B cell (primary cell): Measurements from ENCODE around the gene FLT1. TPM values are rescaled to one million over a fixed set of nuclear protein-coding genes. Genes with fewer than 3 reads are reported as not detected.

Experiments used
- ATAC-seq: fragments of 200-7000 bp; cut with Tn5 transposase; one replicate; pipeline ENCODE4 v1.10.0; 2021; ENCODE audit warnings: low read depth, mild to moderate bottlenecking, moderate number of reproducible peaks, moderate library complexity
- CTCF ChIA-PET: fragments of 350-600 bp; sonication (Branson Sonifier 250); formaldehyde crosslinking; loops from one replicate; lab custom pipeline; 2021; ENCODE audit warnings: antibody characterized with exemption, inconsistent platforms; lab: Charles Lee
- POLR2A ChIA-PET: fragments of 350-600 bp; sonication (Branson Sonifier 250); formaldehyde crosslinking; loops from one replicate; lab custom pipeline; 2021; ENCODE audit warnings: antibody characterized with exemption; lab: Charles Lee
- DNase-seq: peaks from one replicate; pipeline ENCODE4 v3.0.0; 2013
- H2AFZ ChIP-seq: 2 replicates; pipeline ENCODE4 v1.6.1; 2012; ENCODE audit warnings: mild to moderate bottlenecking, low read depth, low read length; ENCODE audit not compliant: insufficient read depth, poor library complexity, severe bottlenecking
- H3K27ac ChIP-seq, 2 donors: 1 replicate in 1 of 2; 2 replicates in 1 of 2; pipeline ENCODE4 v1.5.1; 2012 to 2013; ENCODE audit warnings: low read length in 2 of 2, mild to moderate bottlenecking in 2 of 2, moderate library complexity in 1 of 2
- H3K27me3 ChIP-seq, 4 experiments: fragments of 200-600 bp in 1 of 4; sonication (generic) in 1 of 4; replicated peaks in 1 of 4; 1 replicate in 2 of 4; 2 replicates in 2 of 4; pipeline versions ENCODE4 v1.6.1 to v1.7.0; 2013 to 2016; ENCODE audit warnings: low read length in 3 of 4, mild to moderate bottlenecking in 2 of 4, mixed read lengths in 1 of 4, moderate library complexity in 1 of 4; ENCODE audit not compliant: insufficient read depth in 4 of 4, control insufficient read depth in 3 of 4; ENCODE audit errors: control extremely low read depth in 1 of 4
- H3K36me3 ChIP-seq, 2 experiments: replicated peaks in 1 of 2; 1 replicate in 1 of 2; 2 replicates in 1 of 2; pipeline versions ENCODE4 v1.6.1 to v1.7.1; 2013; ENCODE audit warnings: low read length in 1 of 2; ENCODE audit not compliant: insufficient read depth in 2 of 2, control insufficient read depth in 1 of 2; ENCODE audit errors: control extremely low read depth in 1 of 2, extremely low read depth in 1 of 2
- H3K4me1 ChIP-seq, 2 donors: fragments of 200-600 bp in 1 of 2; sonication (generic) in 1 of 2; 1 replicate in 1 of 2; 2 replicates in 1 of 2; pipeline versions ENCODE4 v1.5.1 to v1.6.1; 2013 to 2017; ENCODE audit warnings: low read length in 2 of 2; ENCODE audit not compliant: control insufficient read depth in 2 of 2, insufficient read depth in 2 of 2
- H3K4me2 ChIP-seq: replicated peaks from 2 replicates; pipeline ENCODE3; 2012; ENCODE audit warnings: mild to moderate bottlenecking, low read depth, low read length; ENCODE audit not compliant: poor library complexity, severe bottlenecking
- H3K4me3 ChIP-seq, 5 experiments: fragments of 200-600 bp in 1 of 5; sonication (generic) in 1 of 5; 1 replicate in 3 of 5; 2 replicates in 2 of 5; pipeline versions ENCODE4 v1.5.1 to v1.7.0; 2011 to 2016; ENCODE audit warnings: low read length in 4 of 5, mild to moderate bottlenecking in 4 of 5, low read depth in 2 of 5, control low read depth in 1 of 5, moderate library complexity in 1 of 5; ENCODE audit not compliant: insufficient read depth in 1 of 5; ENCODE audit errors: control extremely low read depth in 1 of 5, extremely low read depth in 1 of 5
- H3K79me2 ChIP-seq: fragments of 200-600 bp; sonication (generic); one replicate; pipeline ENCODE4 v1.6.0; 2016; ENCODE audit warnings: low read length; ENCODE audit not compliant: control insufficient read depth, insufficient read depth
- H3K9ac ChIP-seq: fragments of 200-600 bp; sonication (generic); 2 replicates; pipeline ENCODE4 v1.6.1; 2017; ENCODE audit warnings: mild to moderate bottlenecking, low read length, moderate library complexity
- H3K9me3 ChIP-seq, 3 donors: one replicate each; pipeline versions ENCODE4 v1.6.1 to v1.7.1; 2013; ENCODE audit warnings: low read length in 2 of 3; ENCODE audit not compliant: control insufficient read depth in 2 of 3, insufficient read depth in 1 of 3; ENCODE audit errors: control extremely low read depth in 1 of 3
- H4K20me1 ChIP-seq: 2 replicates; pipeline ENCODE4 v1.6.0; 2012; ENCODE audit warnings: mild to moderate bottlenecking, low read length; ENCODE audit not compliant: insufficient read depth, control insufficient read depth, poor library complexity, severe bottlenecking
- H3K27ac Mint-ChIP-seq: one replicate; pipeline ENCODE4 v1.8.0; 2021; ENCODE audit warnings: mixed read lengths
- H3K27me3 Mint-ChIP-seq: one replicate; pipeline ENCODE4 v1.8.0; 2021; ENCODE audit warnings: mixed read lengths
- H3K4me1 Mint-ChIP-seq: one replicate; pipeline ENCODE4 v1.8.0; 2021; ENCODE audit warnings: mixed read lengths
- H3K4me3 Mint-ChIP-seq: one replicate; pipeline ENCODE4 v1.8.0; 2021; ENCODE audit warnings: mixed read lengths
- H3K9me3 Mint-ChIP-seq: one replicate; pipeline ENCODE4 v1.8.0; 2022; ENCODE audit warnings: mixed read lengths; ENCODE audit not compliant: insufficient read depth
- EZH2 ChIP-seq: IDR thresholded peaks from 2 replicates; pipeline ENCODE4 v1.6.1; 2012; ENCODE audit warnings: borderline replicate concordance, low read depth, mild to moderate bottlenecking, moderate library complexity, low read length; ENCODE audit not compliant: insufficient read depth, poor library complexity, severe bottlenecking
- WGBS: methylation state at CpG from one replicate; pipeline ENCODE4 v1.1.5; 2013; ENCODE audit warnings: missing lambda C conversion rate; ENCODE audit not compliant: insufficient coverage; 5-methylcytosine and 5-hydroxymethylcytosine counted together
- intact Hi-C: fragments of 100-400 bp; cut with micrococcal nuclease; formaldehyde crosslinking; loops from one replicate; pipeline ENCODE4 v1.10.0; 2022
- polyA plus RNA-seq: library from polyadenylated mRNA; depleted of rRNA; stranded (reverse); fragments of >200 nt; gene quantifications from 2 replicates; pipeline ENCODE4 v1.2.3, GENCODE V29; 2012
- total RNA-seq, 2 donors: library from RNA; stranded (reverse); fragments of 120-200 nt in 1 of 2; gene quantifications; 1 replicate in 1 of 2; 2 replicates in 1 of 2; pipeline versions ENCODE4 v1.2.3 to v1.2.4, GENCODE V29; 2013 to 2022
- TF ChIP-seq, protein P1 (sequence below): fragments of 200-600 bp; IDR thresholded peaks from one replicate; pipeline ENCODE4 v1.8.0; 2022; ENCODE audit warnings: antibody characterized with exemption, mild to moderate bottlenecking

The FLT1 gene
- total and polyA plus RNA-seq, 2 donors (not counting 1 experiment from before 2014, with no cell fraction given) = 1.1 to 1.2 TPM

- Histone ChIP-seq H3K27ac (no peak overlapping the region), H3K27me3 (peaks cover 0 to 50% (median 42%) of the 10 kb centered on the region in 4 experiments), H3K4me1 (peaks cover 21 to 34% of the 10 kb centered on the region in 2 donors), H3K4me3 (no peak overlapping the region), H3K79me2 (no peaks in the 10 kb centered on the region), H3K36me3 (no peaks in the 10 kb centered on the region), H3K4me2 (no peak overlapping the region), H3K9ac (no peak overlapping the region), H4K20me1 (no peaks in the 10 kb centered on the region), H3K9me3 (peaks cover 0 to 8% (median 0%) of the 10 kb centered on the region in 3 donors), H2AFZ (no peak overlapping the region)
- peaks cover 42% of the 10 kb centered on the region for H3K27me3 Mint-ChIP-seq
- ChIA-PET CTCF (no interaction called here), POLR2A (no interaction called here)
- ATAC-seq = no peak
- intact Hi-C loops = no loop called here
- WGBS = 60% methylated on average over 10 of the region's 10 CpGs
- no peaks in the 10 kb centered on the region for H3K9me3 Mint-ChIP-seq
- DNase-seq = no peak
- no peak overlapping the region for H3K27ac Mint-ChIP-seq
- TF ChIP-seq, protein P1, sequence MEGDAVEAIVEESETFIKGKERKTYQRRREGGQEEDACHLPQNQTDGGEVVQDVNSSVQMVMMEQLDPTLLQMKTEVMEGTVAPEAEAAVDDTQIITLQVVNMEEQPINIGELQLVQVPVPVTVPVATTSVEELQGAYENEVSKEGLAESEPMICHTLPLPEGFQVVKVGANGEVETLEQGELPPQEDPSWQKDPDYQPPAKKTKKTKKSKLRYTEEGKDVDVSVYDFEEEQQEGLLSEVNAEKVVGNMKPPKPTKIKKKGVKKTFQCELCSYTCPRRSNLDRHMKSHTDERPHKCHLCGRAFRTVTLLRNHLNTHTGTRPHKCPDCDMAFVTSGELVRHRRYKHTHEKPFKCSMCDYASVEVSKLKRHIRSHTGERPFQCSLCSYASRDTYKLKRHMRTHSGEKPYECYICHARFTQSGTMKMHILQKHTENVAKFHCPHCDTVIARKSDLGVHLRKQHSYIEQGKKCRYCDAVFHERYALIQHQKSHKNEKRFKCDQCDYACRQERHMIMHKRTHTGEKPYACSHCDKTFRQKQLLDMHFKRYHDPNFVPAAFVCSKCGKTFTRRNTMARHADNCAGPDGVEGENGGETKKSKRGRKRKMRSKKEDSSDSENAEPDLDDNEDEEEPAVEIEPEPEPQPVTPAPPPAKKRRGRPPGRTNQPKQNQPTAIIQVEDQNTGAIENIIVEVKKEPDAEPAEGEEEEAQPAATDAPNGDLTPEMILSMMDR = no peak
- no peak for TF ChIP-seq EZH2
- H3K4me1 Mint-ChIP-seq = peaks cover 13% of the 10 kb centered on the region
- H3K4me3 Mint-ChIP-seq = peak overlapping the region; percentile 75
Measured at GRCh38 chr13:28496188-28496564, 1.2 kb upstream of the FLT1 start.

- H3K9me3 ChIP-seq = peaks cover 0 to 8% (median 0%) of the 10 kb centered on the region in 3 donors
- peak overlapping the region in 4 of 5 experiments; percentile 14 to 63 (median 51) for H3K4me3 ChIP-seq
- peak overlapping the region; percentile 66 for H3K9ac ChIP-seq
- H2AFZ ChIP-seq = peak overlapping the region; percentile 71
- no peaks in the 10 kb centered on the region for H4K20me1 ChIP-seq
- ChIA-PET POLR2A (no interaction called here), CTCF (no interaction called here)
- DNase-seq = peak; percentile 24
- no peak overlapping the region for H3K27ac Mint-ChIP-seq
- no peak overlapping the region for H3K27ac ChIP-seq
- H3K27me3 Mint-ChIP-seq = peaks cover 45% of the 10 kb centered on the region
- peaks cover 13% of the 10 kb centered on the region for H3K4me1 Mint-ChIP-seq
- peaks cover 21 to 34% of the 10 kb centered on the region in 2 donors for H3K4me1 ChIP-seq
- H3K36me3 ChIP-seq = no peaks in the 10 kb centered on the region
- TF ChIP-seq, protein P1 = no peak
- TF ChIP-seq EZH2 = no peak
- peak overlapping the region; percentile 75 for H3K4me3 Mint-ChIP-seq
- no peak for ATAC-seq
- peak overlapping the region; percentile 98 for H3K4me2 ChIP-seq
- WGBS = 8% methylated on average over 32 of the region's 33 CpGs
- no peaks in the 10 kb centered on the region for H3K9me3 Mint-ChIP-seq
- intact Hi-C loops = no loop called here
- H3K27me3 ChIP-seq = peaks cover 0 to 53% (median 46%) of the 10 kb centered on the region in 4 experiments
- no peaks in the 10 kb centered on the region for H3K79me2 ChIP-seq
Measured at GRCh38 chr13:28495538-28496187, 735 bp upstream of the FLT1 start.
